HL-60 (cell line): ENCODE measurements around the gene MAPRE3.

Experiments used
- GABPA ChIP-seq: IDR thresholded peaks from 2 replicates; pipeline ENCODE4 v1.6.1; 2012; ENCODE audit warnings: low read depth
- POLR2AphosphoS5 ChIP-seq: IDR thresholded peaks from 2 replicates; pipeline ENCODE4 v1.6.1; 2012; ENCODE audit warnings: low read depth
- SPI1 ChIP-seq: IDR thresholded peaks from 2 replicates; pipeline ENCODE4 v1.6.1; 2012; ENCODE audit warnings: low read depth, mild to moderate bottlenecking, borderline replicate concordance
- TF ChIP-seq, protein P1 (sequence below): IDR thresholded peaks from one replicate; pipeline ENCODE4 v1.5.1; 2011; ENCODE audit warnings: low read length, control low read depth, inconsistent platforms; ENCODE audit not compliant: insufficient read depth
- TF ChIP-seq, protein P2 (sequence below): IDR thresholded peaks from 2 replicates; pipeline ENCODE4 v1.6.1; 2012; ENCODE audit warnings: low read depth; ENCODE audit not compliant: insufficient replicate concordance

DNA sequence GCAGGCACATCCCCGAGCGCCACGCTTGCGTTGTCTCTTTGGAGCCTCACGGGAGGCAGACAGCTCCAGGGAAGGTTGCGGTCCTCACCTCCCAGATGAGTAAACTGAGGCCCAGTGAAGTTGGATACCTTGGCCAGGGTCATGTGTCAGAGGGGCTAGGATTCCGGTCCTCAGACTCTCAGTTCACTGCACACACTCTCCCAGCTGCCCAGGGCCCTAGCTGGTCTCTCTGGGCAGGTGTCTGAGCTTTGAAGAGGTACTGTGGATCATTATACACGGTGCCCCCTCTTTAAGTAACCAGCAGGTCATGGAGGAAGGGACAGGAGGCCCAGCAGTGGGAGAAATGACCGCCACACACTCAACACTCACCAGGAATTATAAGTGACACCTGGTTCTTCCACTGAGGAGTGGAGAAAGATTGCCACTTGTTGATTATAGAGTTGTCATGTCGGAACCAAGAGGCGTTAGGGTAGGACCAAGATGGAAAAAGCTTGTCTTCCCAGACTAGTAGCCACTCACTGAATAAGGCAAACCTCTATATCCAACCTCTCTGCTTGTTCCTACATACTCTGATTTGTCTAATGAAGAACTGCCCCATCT lies 62.9 kb downstream of the MAPRE3 start:
- no peak for TF ChIP-seq GABPA
- TF ChIP-seq, protein P1, sequence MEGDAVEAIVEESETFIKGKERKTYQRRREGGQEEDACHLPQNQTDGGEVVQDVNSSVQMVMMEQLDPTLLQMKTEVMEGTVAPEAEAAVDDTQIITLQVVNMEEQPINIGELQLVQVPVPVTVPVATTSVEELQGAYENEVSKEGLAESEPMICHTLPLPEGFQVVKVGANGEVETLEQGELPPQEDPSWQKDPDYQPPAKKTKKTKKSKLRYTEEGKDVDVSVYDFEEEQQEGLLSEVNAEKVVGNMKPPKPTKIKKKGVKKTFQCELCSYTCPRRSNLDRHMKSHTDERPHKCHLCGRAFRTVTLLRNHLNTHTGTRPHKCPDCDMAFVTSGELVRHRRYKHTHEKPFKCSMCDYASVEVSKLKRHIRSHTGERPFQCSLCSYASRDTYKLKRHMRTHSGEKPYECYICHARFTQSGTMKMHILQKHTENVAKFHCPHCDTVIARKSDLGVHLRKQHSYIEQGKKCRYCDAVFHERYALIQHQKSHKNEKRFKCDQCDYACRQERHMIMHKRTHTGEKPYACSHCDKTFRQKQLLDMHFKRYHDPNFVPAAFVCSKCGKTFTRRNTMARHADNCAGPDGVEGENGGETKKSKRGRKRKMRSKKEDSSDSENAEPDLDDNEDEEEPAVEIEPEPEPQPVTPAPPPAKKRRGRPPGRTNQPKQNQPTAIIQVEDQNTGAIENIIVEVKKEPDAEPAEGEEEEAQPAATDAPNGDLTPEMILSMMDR = no peak
- no peak for TF ChIP-seq POLR2AphosphoS5
- TF ChIP-seq, protein P2, sequence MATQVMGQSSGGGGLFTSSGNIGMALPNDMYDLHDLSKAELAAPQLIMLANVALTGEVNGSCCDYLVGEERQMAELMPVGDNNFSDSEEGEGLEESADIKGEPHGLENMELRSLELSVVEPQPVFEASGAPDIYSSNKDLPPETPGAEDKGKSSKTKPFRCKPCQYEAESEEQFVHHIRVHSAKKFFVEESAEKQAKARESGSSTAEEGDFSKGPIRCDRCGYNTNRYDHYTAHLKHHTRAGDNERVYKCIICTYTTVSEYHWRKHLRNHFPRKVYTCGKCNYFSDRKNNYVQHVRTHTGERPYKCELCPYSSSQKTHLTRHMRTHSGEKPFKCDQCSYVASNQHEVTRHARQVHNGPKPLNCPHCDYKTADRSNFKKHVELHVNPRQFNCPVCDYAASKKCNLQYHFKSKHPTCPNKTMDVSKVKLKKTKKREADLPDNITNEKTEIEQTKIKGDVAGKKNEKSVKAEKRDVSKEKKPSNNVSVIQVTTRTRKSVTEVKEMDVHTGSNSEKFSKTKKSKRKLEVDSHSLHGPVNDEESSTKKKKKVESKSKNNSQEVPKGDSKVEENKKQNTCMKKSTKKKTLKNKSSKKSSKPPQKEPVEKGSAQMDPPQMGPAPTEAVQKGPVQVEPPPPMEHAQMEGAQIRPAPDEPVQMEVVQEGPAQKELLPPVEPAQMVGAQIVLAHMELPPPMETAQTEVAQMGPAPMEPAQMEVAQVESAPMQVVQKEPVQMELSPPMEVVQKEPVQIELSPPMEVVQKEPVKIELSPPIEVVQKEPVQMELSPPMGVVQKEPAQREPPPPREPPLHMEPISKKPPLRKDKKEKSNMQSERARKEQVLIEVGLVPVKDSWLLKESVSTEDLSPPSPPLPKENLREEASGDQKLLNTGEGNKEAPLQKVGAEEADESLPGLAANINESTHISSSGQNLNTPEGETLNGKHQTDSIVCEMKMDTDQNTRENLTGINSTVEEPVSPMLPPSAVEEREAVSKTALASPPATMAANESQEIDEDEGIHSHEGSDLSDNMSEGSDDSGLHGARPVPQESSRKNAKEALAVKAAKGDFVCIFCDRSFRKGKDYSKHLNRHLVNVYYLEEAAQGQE = no peak
- TF ChIP-seq SPI1 = no peak
